Activated T-helper 1 cell treated with anti-CD3 and anti-CD28 coated beads, Interleukin-2, amount 50 U/mL, for 16 hours (primary cell): Measurements from ENCODE around the gene ZP3.
"Not testable (repeated sequence)": the region's sequence is repeated elsewhere in the genome, so short reads cannot be mapped to it uniquely, and the experiment has no call there.

ENCODE experiments used
- DNase-seq, 2 donors: peaks; one replicate each; pipeline ENCODE4 v3.0.0-alpha.2; 2020; ENCODE audit warnings: low read depth in 1 of 2, low spot score in 1 of 2

Gene ZP3

DNA sequence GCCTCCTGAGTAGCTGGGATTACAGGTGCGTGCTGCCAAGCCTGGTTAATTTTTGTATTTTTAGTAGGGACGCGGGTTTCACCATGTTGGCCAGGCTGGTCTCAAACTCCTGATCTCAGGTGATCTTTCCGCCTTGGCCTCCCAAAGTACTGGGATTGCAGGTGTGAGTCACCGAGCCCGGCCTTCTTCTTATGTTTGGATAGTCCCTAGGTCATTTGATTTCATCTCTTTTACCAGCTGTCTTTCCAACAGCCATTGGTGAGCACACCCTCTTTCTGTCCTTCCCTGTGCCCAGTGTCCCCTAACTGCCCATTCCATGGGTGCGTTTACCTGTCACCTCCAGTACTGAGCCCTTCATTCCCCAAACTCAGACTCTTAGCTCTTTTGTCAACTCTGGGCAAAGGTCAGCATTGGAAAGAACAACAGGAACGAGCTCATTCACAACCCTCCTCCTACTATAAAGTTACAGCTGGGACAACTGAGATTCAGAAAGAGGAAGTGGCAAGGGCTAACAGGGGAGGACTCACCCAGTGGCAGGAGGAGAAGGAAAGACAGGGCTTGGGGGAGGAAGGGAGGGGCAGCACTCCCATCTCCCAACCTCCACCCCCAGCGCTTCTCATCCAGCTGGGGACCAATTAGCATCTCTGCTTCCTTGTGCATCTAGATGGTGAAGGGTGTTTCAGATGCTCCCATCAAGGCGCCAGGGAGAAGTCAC lies 20.8 kb upstream of the ZP3 start:
- no peak for DNase-seq

DNA sequence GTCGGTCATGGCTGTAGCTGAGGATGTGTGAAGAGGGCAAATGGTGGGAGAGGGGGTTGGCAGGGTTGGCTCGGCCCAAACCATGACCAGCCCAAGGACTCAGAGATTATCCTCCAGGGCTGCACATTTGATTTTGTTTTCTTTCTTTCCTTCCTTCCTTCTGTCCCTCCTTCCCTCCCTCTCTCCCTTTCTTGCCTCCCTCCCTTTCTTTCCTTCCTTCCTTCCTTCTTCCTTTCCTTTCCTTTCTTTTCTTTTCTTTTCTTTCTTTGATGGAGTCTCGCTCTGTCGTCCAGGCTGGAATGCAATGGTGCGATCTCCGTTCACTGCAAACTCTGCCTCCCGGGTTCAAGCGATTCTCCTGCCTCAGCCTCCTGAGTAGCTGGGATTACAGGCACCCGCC lies 19.0 kb upstream of the ZP3 start:
- no peak for DNase-seq

DNA sequence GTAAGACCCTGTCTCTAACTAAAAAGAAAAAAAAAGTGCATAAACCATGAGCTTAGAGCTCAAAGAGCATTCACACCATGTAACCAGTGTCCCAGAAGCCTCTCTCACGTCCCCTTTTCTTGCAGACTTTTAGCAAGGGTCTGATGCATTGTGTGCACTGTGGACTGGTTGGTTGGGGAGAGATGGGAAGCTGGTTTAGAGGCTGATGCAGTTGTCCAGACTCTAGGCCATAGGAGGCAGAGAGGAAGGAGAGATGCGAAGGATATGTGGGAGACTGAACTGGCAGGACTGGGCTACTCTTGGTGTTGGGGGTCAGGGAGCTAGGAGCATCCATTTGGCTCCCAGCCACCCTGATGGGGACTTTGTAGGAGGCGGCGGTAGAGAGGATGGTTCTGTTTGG lies 17.0 kb upstream of the ZP3 start:
- DNase-seq: no peak

DNA sequence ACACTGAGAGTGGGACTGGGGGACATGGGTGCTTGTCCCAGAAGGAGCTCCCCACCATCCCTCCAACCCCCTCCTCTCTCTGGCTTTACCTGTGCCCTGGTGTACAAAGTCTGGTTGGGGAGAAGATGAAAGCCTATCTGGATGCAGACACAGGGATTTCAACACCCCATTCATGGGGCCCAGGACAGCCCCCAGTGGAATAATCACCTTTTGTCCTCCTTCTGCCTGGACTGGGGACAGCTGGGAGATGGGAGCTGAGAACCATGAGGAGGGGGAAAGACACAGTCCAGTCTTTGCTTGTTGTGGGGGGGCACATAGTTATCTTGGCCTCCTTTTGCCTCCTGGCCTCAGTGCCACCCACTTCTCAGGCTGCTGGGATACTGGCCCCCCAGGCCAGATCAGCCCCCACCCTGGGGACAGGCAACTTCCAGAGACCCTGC lies 16.6 kb upstream of the ZP3 start:
- DNase-seq: no peak

DNA sequence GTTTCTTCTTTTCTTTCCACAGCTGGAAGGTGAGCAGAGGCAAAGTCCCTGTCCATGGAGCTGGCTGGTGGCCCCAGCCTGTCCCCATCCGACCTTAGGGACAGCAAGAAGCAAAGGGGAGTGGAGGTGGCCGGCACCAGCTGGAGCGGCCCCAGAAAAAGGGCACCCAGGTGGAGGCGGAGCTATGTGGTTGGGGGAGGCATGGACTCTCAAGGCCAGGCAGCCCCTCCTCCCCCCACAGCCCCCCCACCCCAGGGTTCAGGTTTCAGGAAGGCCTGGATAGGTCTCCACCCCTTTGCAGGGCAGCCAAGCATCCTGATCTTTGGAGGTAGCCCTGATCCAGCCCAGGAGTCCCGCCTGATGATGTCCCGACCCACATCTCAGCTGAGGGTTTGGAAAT lies 15.2 kb upstream of the ZP3 start, which contains the start of gene SSC4D:
Gene SSC4D (minus strand): TSS at position 161 of the 400 bp plus-strand sequence. CDS start 5,258 bp downstream, outside the sequence.
- DNase-seq: no peak

DNA sequence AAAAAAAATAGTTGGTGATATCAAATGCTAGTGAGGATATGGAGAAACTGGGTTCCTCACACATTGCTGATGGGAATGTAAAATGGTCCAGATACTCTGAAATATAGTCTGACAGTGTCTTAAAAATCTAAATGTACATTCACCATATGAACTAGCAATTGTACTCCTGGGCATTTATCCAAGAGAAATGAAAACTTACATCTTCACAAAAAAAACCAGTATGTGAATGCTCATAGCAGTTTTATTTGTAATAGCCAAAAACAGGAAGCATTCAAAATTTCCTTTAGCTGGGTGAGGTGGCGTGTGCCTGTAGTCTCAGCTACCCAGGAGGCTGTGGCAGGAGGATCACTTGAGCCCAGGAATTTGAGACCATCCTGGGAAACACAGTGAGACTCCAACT lies 13.1 kb upstream of the ZP3 start:
- no peak for DNase-seq

DNA sequence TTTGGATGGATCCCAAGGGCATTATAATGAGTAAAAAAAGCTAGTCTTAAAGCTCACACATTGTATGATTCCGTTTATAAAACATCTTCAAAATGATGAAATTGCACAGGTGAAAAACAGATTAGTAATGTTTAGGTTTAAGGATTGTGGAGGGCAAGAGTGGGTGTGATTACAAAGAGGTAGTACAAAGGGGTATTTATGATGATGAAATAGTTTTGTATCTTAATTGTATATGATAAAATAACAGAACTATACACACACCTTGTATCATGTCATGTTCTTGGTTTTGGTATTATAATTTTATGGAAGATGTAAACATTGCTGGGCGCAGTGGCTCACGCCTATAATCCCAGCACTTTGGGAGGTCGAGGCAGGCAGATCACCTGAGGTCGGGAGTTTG lies 12.5 kb upstream of the ZP3 start:
- DNase-seq: no peak

DNA sequence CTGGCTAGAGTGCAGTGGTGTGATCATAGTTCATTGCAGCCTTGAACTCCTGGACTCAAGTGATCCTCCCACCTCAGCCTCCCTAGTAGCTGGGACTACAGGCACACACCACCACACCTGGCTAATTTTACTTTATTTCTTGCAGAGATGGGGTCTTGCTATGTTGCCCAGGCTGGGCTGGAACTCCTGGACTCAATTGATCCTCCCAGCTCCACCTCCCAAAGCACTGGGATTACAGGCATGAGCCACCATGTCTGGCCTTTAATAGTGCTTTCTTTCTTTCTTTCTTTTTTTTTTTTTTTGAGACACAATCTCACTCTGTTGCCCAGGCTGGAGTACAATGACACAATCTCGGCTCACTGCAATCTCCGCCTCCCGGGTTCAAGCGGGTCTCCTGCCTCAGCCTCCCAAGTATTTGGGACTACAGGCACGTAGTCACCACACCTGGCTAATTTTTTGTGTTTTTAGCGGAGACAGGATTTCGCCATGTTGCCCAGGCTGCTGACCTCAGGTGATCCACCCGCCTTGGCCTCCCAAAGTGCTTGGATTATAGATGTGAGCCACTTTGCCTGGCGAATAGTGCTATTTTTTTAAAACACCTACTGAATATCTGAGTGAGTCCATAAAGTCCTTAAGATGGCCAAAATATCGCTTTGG lies 7.0 kb upstream of the ZP3 start:
- DNase-seq: not testable (repeated sequence)

DNA sequence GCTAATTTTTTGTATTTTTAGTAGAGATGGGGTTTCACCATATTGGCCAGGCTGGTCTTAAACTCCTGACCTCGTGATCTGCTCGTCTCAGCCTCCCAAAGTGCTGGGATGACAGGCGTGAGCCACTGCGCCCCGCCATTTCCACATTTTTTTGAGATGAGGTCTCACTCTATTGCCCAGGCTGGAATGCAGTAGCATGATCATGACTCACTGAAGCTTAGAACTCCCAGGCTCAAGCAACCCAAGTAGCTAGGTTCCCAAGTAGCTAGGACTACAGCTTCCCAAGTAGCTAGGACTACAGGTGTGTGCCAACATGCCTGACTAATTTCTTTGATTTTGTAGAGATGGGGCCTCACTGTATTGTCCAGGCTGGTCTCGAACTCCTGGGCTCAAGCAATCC lies 3.7 kb upstream of the ZP3 start:
- not testable (repeated sequence) for DNase-seq

DNA sequence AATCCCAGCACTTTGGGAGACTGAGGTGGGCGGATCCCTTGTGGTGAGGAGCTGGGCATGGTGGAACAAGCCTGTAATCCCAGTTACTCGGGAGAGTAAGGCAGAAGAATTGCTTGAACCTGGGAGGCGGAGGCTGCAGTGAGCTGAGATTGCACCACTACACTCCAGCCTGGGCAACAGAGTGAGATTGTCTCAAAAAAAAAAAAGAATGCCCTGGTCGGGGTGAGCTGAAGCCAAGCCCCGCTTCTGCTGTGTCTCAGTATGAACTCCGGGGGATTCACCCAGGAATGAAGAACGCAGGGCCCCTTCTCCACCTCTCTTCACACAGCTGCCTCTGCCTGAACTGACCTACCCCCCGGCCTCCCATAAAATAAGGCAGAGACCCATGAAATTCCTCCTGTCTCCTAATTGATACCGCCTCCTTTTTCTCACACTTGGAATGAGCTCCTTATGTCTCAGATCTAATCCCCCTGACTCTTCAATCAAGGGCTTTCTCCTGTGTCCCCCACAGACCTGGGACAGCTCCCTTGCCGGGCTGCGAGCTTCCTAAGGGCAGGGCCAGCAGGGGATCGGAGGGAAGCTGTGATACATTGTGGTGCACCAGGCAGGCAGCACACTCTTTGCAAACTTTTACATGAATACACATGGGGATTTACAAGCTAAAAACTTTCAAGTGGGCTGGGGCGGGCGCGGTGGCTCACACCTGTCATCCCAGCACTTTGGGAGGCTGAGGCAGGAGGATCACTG lies 911 bp upstream of the ZP3 start:
- DNase-seq: no peak

DNA sequence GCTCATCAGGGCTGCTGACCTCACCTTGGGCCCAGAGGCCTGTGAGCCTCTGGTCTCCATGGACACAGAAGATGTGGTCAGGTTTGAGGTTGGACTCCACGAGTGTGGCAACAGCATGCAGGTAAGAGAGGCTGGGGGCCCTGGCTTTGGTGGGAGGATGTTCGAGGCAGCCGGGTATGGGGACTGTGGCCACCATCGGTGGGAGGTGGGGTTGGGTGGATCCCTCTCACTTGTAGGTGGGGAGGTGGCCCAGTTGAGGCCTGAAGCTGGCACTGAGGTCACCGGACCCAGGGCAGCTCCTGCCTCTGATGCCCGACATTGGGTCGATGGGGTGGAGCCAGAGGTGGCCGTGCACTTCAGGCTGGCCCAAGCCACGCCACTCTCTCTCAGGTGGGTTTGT lies 406 bp downstream of the ZP3 start:
- no peak for DNase-seq

DNA sequence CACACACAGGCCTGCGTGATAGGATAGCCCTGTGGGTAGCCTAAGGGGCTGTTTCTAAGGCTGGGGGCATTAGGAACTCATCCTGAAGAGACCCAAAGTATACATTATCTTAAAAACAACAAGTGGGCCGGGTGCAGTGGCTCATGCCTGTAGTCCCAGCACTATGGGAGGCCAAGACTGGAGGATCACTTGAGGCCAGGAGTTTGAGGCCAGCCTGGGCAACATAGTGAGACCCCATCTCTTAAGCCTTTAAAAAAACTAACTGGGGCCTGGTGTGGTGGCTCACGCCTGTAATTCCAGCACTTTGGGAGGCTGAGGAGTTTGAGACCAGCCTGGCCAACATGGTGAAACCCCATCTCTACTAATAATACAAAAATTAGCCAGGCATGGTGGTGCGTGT lies 808 bp downstream of the ZP3 start:
- DNase-seq: not testable (repeated sequence)

DNA sequence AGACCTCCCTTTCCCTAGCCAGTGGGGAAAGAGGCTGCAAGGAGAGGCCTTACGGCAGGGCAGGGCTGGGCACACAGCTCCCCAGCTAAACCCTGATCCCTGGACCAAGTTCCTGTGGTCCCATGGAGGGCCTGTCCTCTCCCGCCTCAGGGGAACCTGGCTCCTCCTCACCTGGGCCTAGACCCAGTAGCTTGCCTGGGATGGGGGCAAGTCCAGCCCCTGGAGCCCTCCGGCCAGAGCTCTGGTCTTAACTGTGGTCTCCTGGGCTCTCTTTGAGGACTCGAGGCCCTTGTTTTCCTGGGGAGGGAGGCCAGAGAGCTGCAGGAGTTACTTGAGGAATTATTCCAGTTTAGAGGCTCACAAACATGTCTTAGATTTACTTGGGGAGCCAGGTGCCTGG lies 1.5 kb downstream of the ZP3 start:
- DNase-seq: no peak

DNA sequence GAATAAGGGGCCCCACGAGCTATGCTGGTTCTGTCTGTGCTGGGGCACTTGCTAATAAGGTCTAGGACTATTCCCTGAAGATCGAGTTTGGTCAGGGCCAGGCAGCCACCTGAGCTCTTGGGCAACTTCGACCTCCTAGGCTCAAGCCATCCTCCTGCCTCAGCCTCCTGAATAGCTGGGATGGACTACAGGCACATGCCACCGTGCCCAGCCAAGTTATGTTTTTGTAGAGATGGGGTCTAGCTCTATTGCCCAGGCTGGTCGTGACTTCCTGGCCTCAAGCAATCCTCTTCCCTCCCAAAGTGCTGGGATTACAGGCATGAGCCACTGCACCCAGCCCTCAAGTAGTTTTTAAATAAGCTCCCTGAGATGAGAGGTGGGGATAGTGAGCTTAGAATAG lies 2.9 kb downstream of the ZP3 start:
- DNase-seq: no peak

DNA sequence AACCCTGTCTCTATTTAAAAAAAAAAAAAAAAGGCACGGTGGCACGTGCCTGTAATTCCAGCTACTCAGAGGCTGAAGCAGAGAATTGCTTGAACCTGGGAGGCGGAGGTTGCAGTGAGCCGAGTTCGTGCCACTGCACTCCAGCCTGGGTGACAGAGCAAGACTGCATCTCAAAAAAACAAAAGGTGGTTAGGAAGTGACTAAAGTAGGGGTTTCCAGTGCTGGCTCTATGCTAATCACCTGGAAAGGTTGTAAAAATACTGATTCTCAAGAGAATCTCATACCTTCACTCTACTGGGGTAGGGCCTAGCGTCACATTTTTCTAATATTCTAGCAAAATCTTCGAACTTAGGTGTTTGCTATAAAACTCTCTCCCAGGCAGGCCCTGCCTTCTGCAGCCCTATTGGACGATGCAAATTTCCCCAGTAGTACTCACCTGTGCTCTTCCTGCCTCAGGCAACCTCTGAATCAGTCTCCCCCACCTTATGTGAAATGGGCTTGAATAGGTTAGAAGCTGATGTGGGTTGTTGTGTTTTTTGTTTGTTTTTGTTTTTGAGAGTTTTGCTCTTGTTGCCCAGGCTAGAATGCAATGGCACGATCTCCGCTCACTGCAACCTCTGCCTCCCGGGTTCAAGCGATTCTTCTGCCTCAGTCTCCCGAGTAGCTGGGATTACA lies 3.5 kb downstream of the ZP3 start:
- no peak for DNase-seq

DNA sequence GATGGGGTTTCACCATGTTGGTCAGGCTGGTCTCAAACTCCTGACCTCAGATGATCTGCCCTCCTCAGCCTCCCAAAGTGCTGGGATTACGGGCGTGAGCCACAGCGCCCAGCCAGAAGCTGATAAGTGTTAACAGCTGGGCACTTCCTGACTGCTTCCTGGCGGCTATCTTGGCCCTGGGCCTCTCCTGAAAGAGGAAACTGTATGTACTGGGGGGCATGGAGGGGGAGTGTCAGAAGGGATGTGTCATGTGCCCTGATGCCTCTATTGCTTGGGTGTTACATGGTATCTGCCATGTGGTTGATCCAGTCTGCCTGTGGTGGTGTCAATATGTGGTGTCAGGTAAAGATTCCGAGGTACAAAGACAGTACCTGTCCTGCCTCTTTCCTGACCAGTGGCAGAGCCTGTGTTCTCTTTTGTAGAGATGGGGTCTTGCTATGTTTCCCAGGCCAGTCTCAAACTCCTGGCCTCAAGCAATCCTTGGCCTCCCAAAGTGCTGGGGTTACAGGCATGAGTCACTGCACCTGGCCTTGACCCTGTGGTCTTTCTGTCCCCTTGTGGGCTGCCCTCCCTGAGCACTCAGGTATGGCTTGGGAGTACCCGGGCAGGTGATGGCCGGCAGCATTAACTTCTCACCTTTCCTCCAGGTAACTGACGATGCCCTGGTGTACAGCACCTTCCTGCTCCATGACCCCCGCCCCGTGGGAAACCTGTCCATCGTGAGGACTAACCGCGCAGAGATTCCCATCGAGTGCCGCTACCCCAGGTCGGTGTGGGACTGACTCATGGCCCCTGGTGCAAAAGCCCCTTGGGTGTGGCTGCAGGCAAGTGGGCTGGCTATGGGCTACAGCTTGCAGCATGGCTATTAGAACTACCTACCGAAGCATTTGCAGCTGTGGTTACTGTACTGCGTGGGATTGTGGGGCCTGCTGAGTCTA lies 4.4 kb downstream of the ZP3 start:
- DNase-seq: no peak

DNA sequence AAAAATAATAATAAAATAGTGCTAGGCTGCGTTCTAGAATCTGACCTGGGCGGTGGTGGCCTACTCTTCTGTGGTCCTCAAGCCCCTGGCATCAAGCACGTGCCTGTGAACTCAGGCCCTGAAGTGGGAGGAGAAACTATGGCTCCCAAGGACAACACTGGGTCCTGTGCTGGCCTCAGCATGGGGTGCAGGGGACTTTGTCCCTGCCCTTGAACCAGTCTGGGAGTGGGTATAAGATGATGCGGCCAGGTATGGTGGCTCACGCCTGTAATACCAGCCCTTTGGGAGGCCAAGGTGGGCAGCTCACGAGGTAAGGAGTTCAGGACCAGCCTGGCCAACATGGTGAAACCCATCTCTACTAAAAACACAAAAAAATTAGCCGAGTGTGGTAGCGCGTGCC lies 5.5 kb downstream of the ZP3 start:
- DNase-seq: no peak

DNA sequence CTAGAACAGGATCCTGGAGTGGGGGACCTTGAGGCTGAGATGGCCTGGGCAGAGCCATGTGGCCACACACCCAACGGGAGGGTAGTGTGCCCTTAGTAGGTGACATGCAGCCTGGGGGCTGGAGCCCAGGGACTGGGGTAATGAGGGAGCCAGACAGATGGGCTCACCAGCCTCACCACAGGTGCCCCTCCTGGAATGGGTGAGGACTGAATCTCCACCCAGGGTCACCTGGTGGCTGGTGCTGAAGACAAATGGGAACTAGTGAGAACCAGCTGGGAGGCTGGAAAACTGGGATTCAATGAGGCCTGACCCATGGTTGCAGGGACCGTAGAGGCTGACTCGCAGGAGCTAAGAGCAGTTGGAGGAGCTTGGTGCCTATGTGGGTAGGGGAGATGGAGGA lies 6.1 kb downstream of the ZP3 start:
- DNase-seq: no peak

DNA sequence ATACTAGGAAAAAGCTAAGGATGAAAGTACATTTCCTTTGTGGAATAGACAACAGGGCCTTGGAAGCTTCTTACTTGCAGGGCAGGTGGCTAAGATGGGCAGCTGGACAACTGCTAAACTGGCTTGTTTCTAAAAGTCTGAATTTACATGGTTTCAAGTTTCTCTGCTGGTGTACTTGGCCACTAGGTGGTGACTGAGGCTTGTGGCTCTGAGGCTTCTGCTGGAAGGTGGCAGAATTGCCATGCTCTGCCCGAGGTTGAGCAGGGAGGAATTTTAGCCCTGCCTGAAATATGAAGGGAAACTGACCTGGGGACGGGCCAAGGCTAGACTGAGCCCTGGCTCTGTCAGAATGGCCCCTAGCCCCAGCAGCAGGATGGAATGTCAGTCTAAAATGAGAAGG lies 13.1 kb downstream of the ZP3 start:
- peak in 1 of 2 donors; percentile 14 for DNase-seq

DNA sequence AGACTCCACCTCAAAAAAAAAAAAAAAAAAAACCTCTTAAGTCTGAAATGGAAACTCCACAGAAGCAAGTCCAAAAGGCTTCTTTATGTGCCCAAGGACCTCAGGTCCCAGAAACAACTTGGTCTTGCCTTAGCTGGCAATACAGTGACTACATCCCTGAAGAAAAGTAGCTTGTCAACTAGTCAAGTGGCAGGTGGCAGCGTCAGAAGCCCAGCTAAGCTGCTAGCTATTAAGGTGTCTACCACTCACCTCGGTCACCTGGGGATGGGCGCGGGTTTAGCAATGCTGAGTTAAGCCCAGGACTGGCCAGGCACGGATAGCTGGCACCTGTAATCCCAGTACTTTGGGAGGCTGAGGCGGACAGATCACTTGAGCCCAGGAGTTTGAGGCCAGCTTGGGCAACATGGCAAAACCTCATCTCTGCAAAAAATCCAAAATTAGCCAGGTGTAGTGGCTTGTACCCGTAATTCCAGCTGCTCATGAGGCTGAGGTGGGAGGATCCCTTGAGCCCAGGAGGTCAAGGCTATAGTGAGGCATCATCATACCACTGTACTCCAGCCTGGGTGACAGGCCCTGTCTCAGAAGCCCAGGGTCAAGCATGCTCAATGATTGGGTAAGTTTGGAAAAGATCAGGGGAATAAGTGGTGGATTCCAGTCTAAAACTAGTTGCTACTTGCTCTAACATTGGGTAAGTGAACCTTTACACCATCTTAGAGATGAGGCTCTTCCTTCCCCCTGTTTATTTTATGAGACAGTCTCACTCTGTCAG lies 14.6 kb downstream of the ZP3 start:
- not testable (repeated sequence) for DNase-seq
